GM18502 (cell line): ENCODE data around the gene ACSL5.
A peak's percentile ranks its signal among the peaks of the same experiment; 100 is the strongest.
"Not testable (repeated sequence)": the region's sequence is repeated elsewhere in the genome, so short reads cannot be mapped to it uniquely, and the experiment has no call there.

Source experiments
- ATAC-seq: cut with Tn5 transposase; IDR thresholded peaks from one replicate; pipeline ENCODE4 v1.9.1; 2021; ENCODE audit warnings: mild to moderate bottlenecking; ENCODE audit not compliant: unreplicated experiment, poor library complexity

The ACSL5 gene

GRCh38 chr10:112402917-112403316 is 29.0 kb downstream of the ACSL5 start:
- ATAC-seq: no peak

- ATAC-seq: no peak
Observed at GRCh38 chr10:112404617-112405016, 30.7 kb downstream of the ACSL5 start.

- ATAC-seq: not testable (repeated sequence)
Observed at GRCh38 chr10:112406806-112407205, 32.9 kb downstream of the ACSL5 start.

- no peak for ATAC-seq
Observed at GRCh38 chr10:112407696-112408095, 33.8 kb downstream of the ACSL5 start.

- ATAC-seq: no peak
Observed at GRCh38 chr10:112409299-112409698, 35.4 kb downstream of the ACSL5 start.

- ATAC-seq: no peak
Observed at GRCh38 chr10:112409755-112410154, 35.8 kb downstream of the ACSL5 start.

GRCh38 chr10:112412696-112413095 is 38.8 kb downstream of the ACSL5 start:
- ATAC-seq: no peak

- no peak for ATAC-seq
Observed at GRCh38 chr10:112421731-112422130, 47.8 kb downstream of the ACSL5 start.

- ATAC-seq: no peak
Observed at GRCh38 chr10:112424651-112425050, 50.7 kb downstream of the ACSL5 start.

GRCh38 chr10:112426111-112426510 is 52.2 kb downstream of the ACSL5 start:
- ATAC-seq: no peak

GRCh38 chr10:112429147-112429546 is 55.2 kb downstream of the ACSL5 start:
- peak; percentile 48 for ATAC-seq

- no peak for ATAC-seq
Observed at GRCh38 chr10:112429654-112430230, 55.8 kb downstream of the ACSL5 start.

- ATAC-seq: no peak
Observed at GRCh38 chr10:112433136-112433535, 59.2 kb downstream of the ACSL5 start.

GRCh38 chr10:112434988-112435619 is 61.2 kb downstream of the ACSL5 start:
- no peak for ATAC-seq

- no peak for ATAC-seq
Observed at GRCh38 chr10:112438356-112438755, 64.4 kb downstream of the ACSL5 start.

GRCh38 chr10:112441520-112441919 is 67.6 kb downstream of the ACSL5 start:
- ATAC-seq: no peak

GRCh38 chr10:112442063-112442462 is 68.1 kb downstream of the ACSL5 start:
- no peak for ATAC-seq

GRCh38 chr10:112446055-112446854 is 72.3 kb downstream of the ACSL5 start:
- ATAC-seq: no peak

GRCh38 chr10:112446855-112447619 is 73.1 kb downstream of the ACSL5 start, which contains the start of the genes VTI1A and ZDHHC6:
Gene VTI1A, plus strand, starts transcription at chr10:112447215. Its CDS starts 159 bp downstream, at chr10:112447374.
Gene ZDHHC6, minus strand, starts transcription at chr10:112446914. Its CDS starts 1,478 bp downstream, at chr10:112445436.
- peak; percentile 93 for ATAC-seq

GRCh38 chr10:112447620-112447928 is 73.7 kb downstream of the ACSL5 start:
- no peak for ATAC-seq

GRCh38 chr10:112448888-112449287 is 75.0 kb downstream of the ACSL5 start:
- ATAC-seq: no peak
